Neuronal stem cell (in vitro differentiated cells): ENCODE data around the gene ELF4.
A peak's percentile ranks its signal among the peaks of the same experiment; 100 is the strongest.

ENCODE experiments used
- DNase-seq: peaks from one replicate; pipeline ENCODE4 v3.0.0-alpha.2; 2013; ENCODE audit warnings: low spot score
- H2AFZ ChIP-seq: one replicate; pipeline ENCODE4 v1.6.1; 2013; ENCODE audit warnings: mild to moderate bottlenecking, low read length, inconsistent platforms
- H2AK5ac ChIP-seq: 2 replicates; pipeline ENCODE4 v1.6.1; 2013; ENCODE audit warnings: low read depth, mild to moderate bottlenecking, inconsistent platforms, low read length, moderate library complexity, mixed read lengths
- H2BK120ac ChIP-seq: 2 replicates; pipeline ENCODE4 v1.6.1; 2013; ENCODE audit warnings: low read depth, mild to moderate bottlenecking, inconsistent platforms, low read length, moderate library complexity, mixed read lengths
- H2BK12ac ChIP-seq: one replicate; pipeline ENCODE4 v1.6.1; 2013; ENCODE audit warnings: low read length, inconsistent platforms
- H2BK15ac ChIP-seq: 2 replicates; pipeline ENCODE4 v1.6.1; 2013; ENCODE audit warnings: mild to moderate bottlenecking, low read length, inconsistent platforms, mixed read lengths
- H2BK5ac ChIP-seq: one replicate; pipeline ENCODE4 v1.6.1; 2013; ENCODE audit warnings: inconsistent platforms, mild to moderate bottlenecking, low read length, moderate library complexity
- H3K14ac ChIP-seq: one replicate; pipeline ENCODE4 v1.6.1; 2013; ENCODE audit warnings: low read length, inconsistent platforms
- H3K18ac ChIP-seq: 2 replicates; pipeline ENCODE4 v1.6.1; 2013; ENCODE audit warnings: low read length, inconsistent platforms
- H3K23ac ChIP-seq: 2 replicates; pipeline ENCODE4 v1.6.1; 2013; ENCODE audit warnings: low read depth, mild to moderate bottlenecking, mixed read lengths, low read length, inconsistent platforms; ENCODE audit not compliant: poor library complexity
- H3K27ac ChIP-seq: replicated peaks from 3 replicates; pipeline ENCODE4 v1.5.1; 2013; ENCODE audit warnings: low read length, inconsistent platforms
- H3K27me3 ChIP-seq, 3 experiments: 2 replicates each; pipeline ENCODE4 v1.6.1; 2013; ENCODE audit warnings: low read length in 3 of 3, mild to moderate bottlenecking in 2 of 3, inconsistent platforms in 1 of 3, low read depth in 1 of 3, mixed read lengths in 1 of 3, moderate library complexity in 1 of 3; ENCODE audit not compliant: control insufficient read depth in 3 of 3, insufficient read depth in 3 of 3
- H3K36me3 ChIP-seq, 2 donors: replicated peaks in 1 of 2; 2 replicates each; pipeline ENCODE4 v1.6.1; 2013; ENCODE audit warnings: low read length in 2 of 2; ENCODE audit not compliant: control insufficient read depth in 2 of 2, insufficient read depth in 2 of 2
- H3K4ac ChIP-seq: 2 replicates; pipeline ENCODE4 v1.6.1; 2013; ENCODE audit warnings: inconsistent platforms, mild to moderate bottlenecking, low read length, moderate library complexity
- H3K4me1 ChIP-seq, 2 donors: 1 replicate in 1 of 2; 2 replicates in 1 of 2; pipeline ENCODE4 v1.6.1; 2013; ENCODE audit warnings: low read length in 2 of 2, low read depth in 1 of 2; ENCODE audit not compliant: control insufficient read depth in 2 of 2, insufficient read depth in 1 of 2
- H3K4me2 ChIP-seq: one replicate; pipeline ENCODE4 v1.6.1; 2013; ENCODE audit warnings: mild to moderate bottlenecking, low read length, inconsistent platforms; ENCODE audit not compliant: insufficient read depth, poor library complexity, severe bottlenecking
- H3K4me3 ChIP-seq, 2 donors: 2 replicates each; pipeline ENCODE4 v1.5.1; 2013; ENCODE audit warnings: low read length in 2 of 2, mild to moderate bottlenecking in 2 of 2, inconsistent platforms in 1 of 2, moderate library complexity in 1 of 2
- H3K79me1 ChIP-seq: one replicate; pipeline ENCODE4 v1.6.1; 2013; ENCODE audit warnings: low read depth, mild to moderate bottlenecking, inconsistent platforms, low read length, moderate library complexity
- H3K9ac ChIP-seq: one replicate; pipeline ENCODE4 v1.6.1; 2013; ENCODE audit warnings: mild to moderate bottlenecking, low read depth, low read length, inconsistent platforms; ENCODE audit not compliant: poor library complexity
- H3K9me3 ChIP-seq, 2 donors: replicated peaks in 1 of 2; 2 replicates each; pipeline versions ENCODE3 to v1.6.1; 2013; ENCODE audit warnings: low read length in 2 of 2, mild to moderate bottlenecking in 2 of 2, inconsistent platforms in 1 of 2, low read depth in 1 of 2, mixed read lengths in 1 of 2, moderate library complexity in 1 of 2; ENCODE audit not compliant: control insufficient read depth in 2 of 2, insufficient read depth in 1 of 2
- H4K8ac ChIP-seq: one replicate; pipeline ENCODE4 v1.6.1; 2013; ENCODE audit warnings: low read depth, mild to moderate bottlenecking, inconsistent platforms, low read length, moderate library complexity
- H4K91ac ChIP-seq: one replicate; pipeline ENCODE4 v1.6.1; 2013; ENCODE audit warnings: low read length, low read depth, mild to moderate bottlenecking, inconsistent platforms; ENCODE audit not compliant: poor library complexity
- WGBS, 2 donors: extraction: QIAGEN DNeasy Blood & Tissue Kit; methylation state at CpG; one replicate each; pipeline ENCODE4 v1.1.7; 2013; ENCODE audit warnings: missing lambda C conversion rate in 2 of 2, mixed read lengths in 1 of 2; ENCODE audit not compliant: insufficient read length in 2 of 2, insufficient replicate concordance in 1 of 2; ENCODE audit errors: extremely low coverage in 2 of 2; 5-methylcytosine and 5-hydroxymethylcytosine counted together

Gene ELF4

DNA sequence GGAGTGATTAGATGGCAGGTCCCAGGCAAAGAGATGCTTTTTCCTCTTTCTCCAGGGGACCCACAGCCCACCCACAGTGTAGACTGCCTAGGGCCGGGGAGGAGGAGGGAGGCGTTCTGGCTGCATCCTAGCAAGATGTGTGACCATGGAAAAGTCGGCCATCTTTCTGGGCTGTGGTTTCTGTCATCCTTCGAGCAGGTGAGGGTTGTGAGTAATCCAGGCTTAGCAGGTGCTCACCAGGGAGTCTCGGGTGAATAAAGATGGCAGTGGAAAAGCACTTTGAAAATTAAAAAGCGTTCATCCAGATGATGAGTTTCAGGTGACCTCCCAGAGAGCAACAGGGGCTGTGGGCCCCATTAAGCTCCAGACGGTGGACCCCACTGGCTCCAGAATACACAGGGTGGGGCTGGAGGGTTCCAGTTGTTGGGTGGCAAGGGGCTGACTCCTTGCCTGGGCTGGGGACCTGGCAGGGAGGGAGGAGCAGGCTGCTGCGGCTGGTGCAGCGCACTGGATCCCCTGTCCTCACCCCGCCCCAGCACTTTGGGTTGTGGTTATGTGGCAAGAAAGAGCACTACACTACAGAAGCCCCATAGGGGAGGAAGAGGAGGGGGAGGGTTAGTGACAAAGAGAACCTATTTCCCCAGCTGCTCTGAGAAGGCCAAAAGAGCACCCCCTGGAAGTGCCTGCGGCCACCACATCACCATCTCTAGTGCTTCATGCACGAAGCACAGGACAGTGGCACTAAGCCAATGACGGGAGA lies 23.7 kb downstream of the ELF4 start:
- Histone ChIP-seq H3K9me3 (no peaks in the 10 kb centered on the region), H3K27ac (no peak overlapping the region), H4K91ac (no peak overlapping the region), H2BK120ac (no peak overlapping the region), H3K79me1 (no peaks in the 10 kb centered on the region), H3K4me2 (no peak overlapping the region), H2AK5ac (no peak overlapping the region), H3K4me1 (peaks cover 0 to 2% of the 10 kb centered on the region in 2 donors), H3K18ac (no peak overlapping the region), H3K4me3 (no peak overlapping the region), H3K23ac (no peak overlapping the region), H2BK12ac (no peak overlapping the region), H3K14ac (no peak overlapping the region), H3K36me3 (no peaks in the 10 kb centered on the region), H3K4ac (no peak overlapping the region), H3K9ac (peak overlapping the region; percentile 4), H2BK15ac (no peak overlapping the region), H4K8ac (no peak overlapping the region), H3K27me3 (peaks cover 0 to 2% (median 0%) of the 10 kb centered on the region in 3 experiments), H2BK5ac (no peak overlapping the region), H2AFZ (no peak overlapping the region)
- DNase-seq, result no peak
- no CpG with 5 or more reads among the region's 13 CpGs for WGBS, 2 donors

DNA sequence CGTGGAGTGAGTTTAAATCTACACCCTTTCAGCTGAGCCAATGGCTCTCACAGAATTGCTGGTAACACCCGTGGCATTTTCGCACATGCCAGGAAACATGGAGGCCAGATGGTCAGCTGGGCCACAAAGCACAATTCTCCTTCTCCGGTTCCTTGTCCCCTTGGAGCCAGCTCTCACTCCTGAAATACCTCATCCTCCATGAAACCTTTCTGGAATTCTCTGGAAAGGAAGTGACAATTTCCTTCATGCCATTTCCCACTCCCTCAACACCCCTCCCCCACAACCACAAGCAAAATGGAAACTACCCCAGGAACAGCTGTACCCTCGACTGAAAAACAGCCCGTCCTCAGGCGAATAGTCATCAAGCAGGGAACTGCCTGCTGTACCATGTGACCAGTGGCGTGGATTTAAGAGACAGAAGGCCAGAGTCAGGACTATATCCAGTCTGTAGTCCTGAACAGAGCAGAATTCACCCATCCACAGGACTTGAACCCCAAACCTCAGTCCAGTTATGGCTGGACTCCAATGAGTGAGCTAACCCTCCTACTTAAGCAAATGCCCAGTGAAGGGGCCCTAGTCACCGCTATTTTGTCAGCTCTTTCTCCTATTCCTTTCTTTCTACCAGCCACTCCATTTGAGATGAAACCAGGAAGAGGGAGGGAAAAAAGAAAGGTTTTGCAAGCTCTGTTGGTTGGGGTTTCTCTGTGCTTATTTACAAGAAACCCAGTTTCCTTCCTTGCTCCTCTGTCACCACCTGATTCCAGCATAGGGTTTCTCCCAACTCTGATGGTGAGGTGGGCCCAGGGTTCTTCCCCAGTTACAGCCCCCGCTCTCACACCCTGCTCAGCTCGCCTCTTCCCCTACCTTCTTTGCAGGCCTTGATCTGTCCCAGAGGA lies 24.5 kb downstream of the ELF4 start:
- Histone ChIP-seq H3K14ac (no peak overlapping the region), H2AK5ac (no peak overlapping the region), H3K4me1 (peaks cover 0 to 2% of the 10 kb centered on the region in 2 donors), H3K9me3 (no peaks in the 10 kb centered on the region), H3K27me3 (peaks cover 0 to 2% (median 0%) of the 10 kb centered on the region in 3 experiments), H4K91ac (no peak overlapping the region), H3K23ac (no peak overlapping the region), H3K79me1 (no peaks in the 10 kb centered on the region), H3K18ac (no peak overlapping the region), H3K36me3 (no peaks in the 10 kb centered on the region), H4K8ac (no peak overlapping the region), H2BK5ac (no peak overlapping the region), H3K27ac (no peak overlapping the region), H2BK12ac (no peak overlapping the region), H2AFZ (no peak overlapping the region), H3K4ac (no peak overlapping the region), H2BK120ac (no peak overlapping the region), H3K4me3 (no peak overlapping the region), H3K4me2 (no peak overlapping the region), H2BK15ac (no peak overlapping the region), H3K9ac (peak overlapping the region; percentile 4)
- DNase-seq, result no peak
- no CpG with 5 or more reads among the region's 11 CpGs for WGBS, 2 donors

DNA sequence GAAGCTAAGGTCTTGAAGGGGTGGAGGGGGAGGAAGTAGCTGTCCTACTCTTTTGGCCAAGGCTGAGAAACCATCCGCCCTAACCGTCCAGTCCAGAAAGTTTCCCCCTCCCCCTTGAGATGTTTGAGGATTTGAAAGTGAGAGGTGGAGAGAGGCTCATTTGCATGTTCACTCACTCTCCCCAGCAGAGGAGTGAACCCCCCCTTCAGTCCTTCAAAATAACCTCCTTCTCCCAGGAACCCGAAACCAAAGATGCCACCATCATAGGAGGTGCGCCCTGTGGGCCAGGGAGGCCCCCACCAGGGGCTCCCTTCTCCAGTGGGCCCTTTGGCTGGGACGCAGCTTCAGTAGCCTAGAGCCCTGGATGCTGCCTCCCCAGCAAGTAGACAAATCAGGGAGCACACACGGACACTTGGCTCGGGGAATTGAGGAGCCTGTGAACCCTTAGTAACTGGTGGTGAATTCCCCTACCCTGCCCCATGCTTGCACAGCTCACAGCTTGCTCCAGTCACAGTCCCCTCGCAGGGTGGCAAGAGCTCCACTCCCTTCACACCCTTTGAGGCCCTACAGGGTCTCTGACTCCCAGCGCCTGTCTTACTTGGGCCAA lies 25.6 kb downstream of the ELF4 start:
- DNase-seq, result no peak
- Histone ChIP-seq H4K91ac (no peak overlapping the region), H3K14ac (no peak overlapping the region), H3K79me1 (no peaks in the 10 kb centered on the region), H4K8ac (no peak overlapping the region), H3K4me1 (peaks cover 0 to 2% of the 10 kb centered on the region in 2 donors), H3K27me3 (peaks cover 0 to 2% (median 0%) of the 10 kb centered on the region in 3 experiments), H2BK12ac (no peak overlapping the region), H3K4ac (no peak overlapping the region), H2BK15ac (no peak overlapping the region), H3K23ac (no peak overlapping the region), H3K18ac (no peak overlapping the region), H3K4me2 (no peak overlapping the region), H2BK5ac (no peak overlapping the region), H3K27ac (no peak overlapping the region), H3K36me3 (no peaks in the 10 kb centered on the region), H3K9ac (no peak overlapping the region), H3K4me3 (no peak overlapping the region), H3K9me3 (no peaks in the 10 kb centered on the region), H2AK5ac (no peak overlapping the region), H2BK120ac (no peak overlapping the region), H2AFZ (no peak overlapping the region)
- no CpG with 5 or more reads among the region's 9 CpGs for WGBS, 2 donors
